ENCODE results near the gene C2CD3. TPM values are rescaled to one million over a fixed set of nuclear protein-coding genes. Genes with fewer than 3 reads are reported as not detected.

The C2CD3 gene
- total and polyA plus RNA-seq, 9 of the 15 experiments (the other 6 are each of a cell fraction or from before 2014, with no cell fraction given), result 4.4 to 20.2 (median 15.4) TPM

DNA sequence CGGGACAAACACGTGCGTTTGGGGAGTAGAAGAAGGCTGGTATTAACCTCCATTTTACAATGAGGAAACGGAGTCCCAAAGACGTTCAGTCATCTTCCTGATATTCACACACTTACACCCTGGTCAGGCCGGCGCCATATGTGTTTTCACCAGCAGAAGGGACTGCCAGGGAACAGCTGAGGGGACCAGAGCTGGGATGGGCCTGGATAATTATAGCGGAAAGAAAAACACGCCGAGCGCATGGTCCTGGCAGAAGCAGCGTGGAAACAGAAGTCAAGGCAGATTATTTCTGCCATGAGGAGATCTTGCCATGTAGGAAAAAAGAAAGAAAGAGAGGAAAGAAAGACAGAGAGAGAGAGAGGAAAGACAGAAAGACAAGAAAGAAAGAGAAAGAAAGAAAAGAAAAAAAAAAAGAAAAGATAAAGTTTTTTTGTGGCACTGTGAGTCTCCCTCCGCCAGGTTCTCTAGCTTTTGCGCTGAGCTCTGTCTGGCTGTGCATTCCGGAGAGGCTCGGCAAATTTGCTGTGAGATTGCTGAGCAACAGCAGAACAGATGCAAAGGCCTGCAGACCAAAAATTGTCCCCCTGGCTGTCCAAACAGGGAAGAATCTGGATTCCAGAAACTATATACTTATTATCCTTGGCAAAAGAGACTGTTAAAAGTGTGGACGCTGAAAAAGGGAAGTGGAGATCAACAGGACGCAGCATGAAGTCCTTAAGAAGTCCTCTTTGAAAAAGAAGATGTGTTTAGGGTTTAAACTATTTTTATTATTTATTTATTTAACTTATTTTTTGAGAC lies 186.9 kb downstream of the C2CD3 start (continued):
- no peak for TF ChIP-seq ZNF12 (CRISPR knock-in tag; IDR thresholded peaks at IDR 0.05)
- TF ChIP-seq ZNF431 (CRISPR knock-in tag; IDR thresholded peaks at IDR 0.05), result no peak
- TF ChIP-seq BRD9 (IDR thresholded peaks at IDR 0.05; ENCODE audit: low read depth, partially characterized antibody), result peak; percentile 81
- peak; percentile 85 for TF ChIP-seq MAX (CRISPR knock-in tag; IDR thresholded peaks at IDR 0.05)
- 0 out of 2 replicates have a peak, but pooled peaks have one; percentile 56 for TF ChIP-seq MTF1 (CRISPR knock-in tag; IDR thresholded peaks at IDR 0.05; ENCODE audit: borderline replicate concordance)
- no peak for TF ChIP-seq RBM15 (IDR thresholded peaks at IDR 0.05; ENCODE audit: insufficient read depth, low read length)
- TF ChIP-seq ZNF253 (CRISPR knock-in tag; conservative IDR thresholded peaks at IDR 0.05), result no peak; the same call in 1 of the 2 replicates
- TF ChIP-seq ZNF592 (IDR thresholded peaks at IDR 0.05), result peak; percentile 89; the same call in 1 of the 2 replicates
- no peak for TF ChIP-seq ETV5 (CRISPR knock-in tag; IDR thresholded peaks at IDR 0.05; ENCODE audit: low read depth)
- TF ChIP-seq CREB1 (IDR thresholded peaks at IDR 0.05), result no peak
- TF ChIP-seq CREB1 (CRISPR knock-in tag; IDR thresholded peaks at IDR 0.05), result no peak
- TF ChIP-seq RNF2 (IDR thresholded peaks at IDR 0.05), result no peak
- TF ChIP-seq NCOA2 (IDR thresholded peaks at IDR 0.05; ENCODE audit: partially characterized antibody in 2 of 2), result no peak
- TF ChIP-seq, protein P1, sequence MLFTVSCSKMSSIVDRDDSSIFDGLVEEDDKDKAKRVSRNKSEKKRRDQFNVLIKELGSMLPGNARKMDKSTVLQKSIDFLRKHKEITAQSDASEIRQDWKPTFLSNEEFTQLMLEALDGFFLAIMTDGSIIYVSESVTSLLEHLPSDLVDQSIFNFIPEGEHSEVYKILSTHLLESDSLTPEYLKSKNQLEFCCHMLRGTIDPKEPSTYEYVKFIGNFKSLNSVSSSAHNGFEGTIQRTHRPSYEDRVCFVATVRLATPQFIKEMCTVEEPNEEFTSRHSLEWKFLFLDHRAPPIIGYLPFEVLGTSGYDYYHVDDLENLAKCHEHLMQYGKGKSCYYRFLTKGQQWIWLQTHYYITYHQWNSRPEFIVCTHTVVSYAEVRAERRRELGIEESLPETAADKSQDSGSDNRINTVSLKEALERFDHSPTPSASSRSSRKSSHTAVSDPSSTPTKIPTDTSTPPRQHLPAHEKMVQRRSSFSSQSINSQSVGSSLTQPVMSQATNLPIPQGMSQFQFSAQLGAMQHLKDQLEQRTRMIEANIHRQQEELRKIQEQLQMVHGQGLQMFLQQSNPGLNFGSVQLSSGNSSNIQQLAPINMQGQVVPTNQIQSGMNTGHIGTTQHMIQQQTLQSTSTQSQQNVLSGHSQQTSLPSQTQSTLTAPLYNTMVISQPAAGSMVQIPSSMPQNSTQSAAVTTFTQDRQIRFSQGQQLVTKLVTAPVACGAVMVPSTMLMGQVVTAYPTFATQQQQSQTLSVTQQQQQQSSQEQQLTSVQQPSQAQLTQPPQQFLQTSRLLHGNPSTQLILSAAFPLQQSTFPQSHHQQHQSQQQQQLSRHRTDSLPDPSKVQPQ (CRISPR knock-in tag; IDR thresholded peaks at IDR 0.05; ENCODE audit: borderline replicate concordance), result no peak
- TF ChIP-seq NFYB (IDR thresholded peaks at IDR 0.05; ENCODE audit: extremely low read depth, insufficient read length), result no peak
- TF ChIP-seq, protein P2, sequence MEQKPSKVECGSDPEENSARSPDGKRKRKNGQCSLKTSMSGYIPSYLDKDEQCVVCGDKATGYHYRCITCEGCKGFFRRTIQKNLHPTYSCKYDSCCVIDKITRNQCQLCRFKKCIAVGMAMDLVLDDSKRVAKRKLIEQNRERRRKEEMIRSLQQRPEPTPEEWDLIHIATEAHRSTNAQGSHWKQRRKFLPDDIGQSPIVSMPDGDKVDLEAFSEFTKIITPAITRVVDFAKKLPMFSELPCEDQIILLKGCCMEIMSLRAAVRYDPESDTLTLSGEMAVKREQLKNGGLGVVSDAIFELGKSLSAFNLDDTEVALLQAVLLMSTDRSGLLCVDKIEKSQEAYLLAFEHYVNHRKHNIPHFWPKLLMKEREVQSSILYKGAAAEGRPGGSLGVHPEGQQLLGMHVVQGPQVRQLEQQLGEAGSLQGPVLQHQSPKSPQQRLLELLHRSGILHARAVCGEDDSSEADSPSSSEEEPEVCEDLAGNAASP (IDR thresholded peaks at IDR 0.05), result no peak
- TF ChIP-seq TEAD1 (CRISPR knock-in tag; IDR thresholded peaks at IDR 0.05), result 0 out of 4 replicates have a peak, but pooled peaks of 1 of the 2 experiments have one; percentile 49
- no peak for TF ChIP-seq ZNF311 (CRISPR knock-in tag; IDR thresholded peaks at IDR 0.05)
- TF ChIP-seq FOXK1 (CRISPR knock-in tag; IDR thresholded peaks at IDR 0.05; ENCODE audit: borderline replicate concordance), result no peak
